GM12878 (cell line): ENCODE measurements around the gene NDUFS6. TPM values are rescaled to one million over a fixed set of nuclear protein-coding genes. Genes with fewer than 3 reads are reported as not detected.

Source experiments
- BACH1 ChIP-seq: fragments of 450-650 bp; IDR thresholded peaks from 2 replicates; pipeline ENCODE4 v1.6.1; 2017; ENCODE audit warnings: mild to moderate bottlenecking, borderline replicate concordance
- BHLHE40 ChIP-seq, 2 experiments: fragments of 450-650 bp in 1 of 2; IDR thresholded peaks; 2 replicates each; pipeline ENCODE4 v1.6.1; 2011 to 2017; ENCODE audit warnings: low read depth in 2 of 2, borderline replicate concordance in 1 of 2, improper control_type of control experiment in 1 of 2, low read length in 1 of 2, mild to moderate bottlenecking in 1 of 2
- BMI1 ChIP-seq: fragments of 450-650 bp; IDR thresholded peaks from 2 replicates; pipeline ENCODE4 v1.6.1; 2016; ENCODE audit warnings: mild to moderate bottlenecking, moderate library complexity, borderline replicate concordance
- CBX3 ChIP-seq: fragments of 200-600 bp; sonication (generic); IDR thresholded peaks from 2 replicates; pipeline ENCODE4 v1.6.1; 2016; ENCODE audit warnings: low read depth, borderline replicate concordance
- EP300 ChIP-seq, 2 experiments: fragments of 150-350 bp in 1 of 2; IDR thresholded peaks; 2 replicates each; pipeline ENCODE4 v1.6.1; 2011 to 2012; ENCODE audit warnings: low read depth in 2 of 2, low read length in 2 of 2, borderline replicate concordance in 1 of 2, improper control_type of control experiment in 1 of 2, inconsistent platforms in 1 of 2; ENCODE audit not compliant: control insufficient read depth in 1 of 2
- JUND ChIP-seq: IDR thresholded peaks from 2 replicates; pipeline ENCODE4 v1.6.1; 2012; ENCODE audit warnings: low read depth, mild to moderate bottlenecking, low read length, improper control_type of control experiment, moderate library complexity
- NR2C2 ChIP-seq: IDR thresholded peaks from 2 replicates; pipeline ENCODE4 v1.6.1; 2011; ENCODE audit warnings: borderline replicate concordance, low read depth; ENCODE audit not compliant: control insufficient read depth, insufficient read length
- RBBP5 ChIP-seq: fragments of 200-600 bp; sonication (generic); conservative IDR thresholded peaks from 2 replicates; pipeline ENCODE4 v1.6.1; 2016
- SMAD1 ChIP-seq: fragments of 450-650 bp; IDR thresholded peaks from 2 replicates; pipeline ENCODE4 v1.6.1; 2018; ENCODE audit warnings: mild to moderate bottlenecking, low read depth; ENCODE audit not compliant: partially characterized antibody
- SMARCA5 ChIP-seq: fragments of 450-650 bp; IDR thresholded peaks from 2 replicates; pipeline ENCODE4 v1.6.1; 2017; ENCODE audit warnings: mild to moderate bottlenecking
- SUZ12 ChIP-seq: fragments of 200-600 bp; sonication (generic); IDR thresholded peaks from one replicate; pipeline ENCODE4 v1.6.1; 2018; ENCODE audit warnings: antibody characterized with exemption, mild to moderate bottlenecking; ENCODE audit not compliant: unreplicated experiment
- TBL1XR1 ChIP-seq: IDR thresholded peaks from 2 replicates; pipeline ENCODE4 v1.6.1; 2012; ENCODE audit warnings: low read depth, low read length, improper control_type of control experiment
- ZNF384 ChIP-seq: IDR thresholded peaks from 2 replicates; pipeline ENCODE4 v1.6.1; 2012; ENCODE audit warnings: low read depth, mild to moderate bottlenecking, low read length, improper control_type of control experiment, borderline replicate concordance
- polyA plus RNA-seq, 11 experiments: library from polyadenylated mRNA; depleted of rRNA in 4 of 11; unstranded in 6 of 11; stranded (reverse) in 5 of 11; fragments of >200 nt; fragmentation: Nextera tagmentation in 4 of 11; fragmentation: Illumina TruSeq in 1 of 11; extraction: Ambion mirVana in 4 of 11; extraction: Trizol in 1 of 11; gene quantifications; 1 replicate in 1 of 11; 2 replicates in 10 of 11; pipeline versions ENCODE4 v1.2.1 to v1.2.3, GENCODE V29; 2011 to 2016; ENCODE audit warnings: inconsistent platforms in 2 of 11, missing spikeins in 2 of 11, low read depth in 1 of 11
- total RNA-seq, 4 experiments: library from RNA; depleted of rRNA in 3 of 4; stranded (reverse); fragments of >200 nt in 3 of 4; fragmentation: Illumina TruSeq in 1 of 4; extraction: Trizol in 1 of 4; gene quantifications; 2 replicates each; pipeline versions ENCODE4 v1.2.1 to v1.2.3, GENCODE V29; 2013 to 2021
- TF ChIP-seq, protein P1 (sequence below): IDR thresholded peaks from 2 replicates; pipeline ENCODE4 v1.6.1; 2012; ENCODE audit warnings: improper control_type of control experiment, low read depth, low read length; ENCODE audit not compliant: insufficient replicate concordance
- TF ChIP-seq, protein P2 (sequence below): fragments of 150-350 bp; IDR thresholded peaks from 2 replicates; pipeline ENCODE4 v1.6.1; 2014; ENCODE audit warnings: mild to moderate bottlenecking, low read depth, low read length
- TF ChIP-seq, protein P3 (sequence below): IDR thresholded peaks from 2 replicates; pipeline ENCODE4 v1.6.1; 2012; ENCODE audit warnings: low read length, inconsistent platforms
- TF ChIP-seq, protein P4 (sequence below): fragments of 450-650 bp; IDR thresholded peaks from 2 replicates; pipeline ENCODE4 v1.6.1; 2016; ENCODE audit warnings: mild to moderate bottlenecking
- TF ChIP-seq, protein P5 (sequence below): IDR thresholded peaks from 2 replicates; pipeline ENCODE4 v1.6.1; 2012; ENCODE audit warnings: low read depth, low read length, improper control_type of control experiment

The NDUFS6 gene
- total and polyA plus RNA-seq, 10 of the 15 experiments (the other 5 are each of a cell fraction or from before 2014, with no cell fraction given): 20.7 to 213 (median 58.3) TPM

DNA sequence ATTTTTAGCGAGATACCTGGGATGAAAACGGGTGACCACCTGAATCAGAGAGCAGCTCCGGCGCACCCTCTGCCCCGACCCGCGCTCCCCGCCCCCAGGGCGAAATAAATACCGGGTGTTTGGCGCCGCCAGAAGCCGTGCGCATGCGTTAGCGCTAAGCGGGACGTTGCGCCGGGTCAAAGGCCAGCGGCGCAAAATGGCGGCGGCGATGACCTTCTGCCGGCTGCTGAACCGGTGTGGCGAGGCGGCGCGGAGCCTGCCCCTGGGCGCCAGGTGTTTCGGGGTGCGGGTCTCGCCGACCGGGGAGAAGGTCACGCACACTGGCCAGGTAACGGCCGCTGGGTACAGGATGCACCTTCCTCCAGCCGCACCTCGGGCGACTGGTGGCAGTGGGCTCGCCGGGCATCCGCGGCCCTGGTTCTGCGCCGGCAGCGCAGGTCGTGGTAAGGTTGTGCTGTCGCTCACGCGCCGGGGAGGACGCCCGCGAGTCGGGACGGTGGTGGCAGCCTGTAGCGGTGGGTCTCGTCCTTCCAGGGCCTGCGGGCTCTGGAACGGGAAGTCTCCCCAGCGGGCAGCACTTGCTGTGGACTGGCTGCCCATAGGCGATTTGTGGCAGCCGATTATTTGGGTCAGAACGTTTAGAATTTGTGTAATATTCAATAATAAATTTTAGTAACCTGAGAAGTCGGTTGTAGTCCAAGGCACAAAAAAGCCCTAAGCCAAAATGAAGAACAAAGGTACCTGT, at the start of gene NDUFS6 (continued):
- TF ChIP-seq, protein P1, sequence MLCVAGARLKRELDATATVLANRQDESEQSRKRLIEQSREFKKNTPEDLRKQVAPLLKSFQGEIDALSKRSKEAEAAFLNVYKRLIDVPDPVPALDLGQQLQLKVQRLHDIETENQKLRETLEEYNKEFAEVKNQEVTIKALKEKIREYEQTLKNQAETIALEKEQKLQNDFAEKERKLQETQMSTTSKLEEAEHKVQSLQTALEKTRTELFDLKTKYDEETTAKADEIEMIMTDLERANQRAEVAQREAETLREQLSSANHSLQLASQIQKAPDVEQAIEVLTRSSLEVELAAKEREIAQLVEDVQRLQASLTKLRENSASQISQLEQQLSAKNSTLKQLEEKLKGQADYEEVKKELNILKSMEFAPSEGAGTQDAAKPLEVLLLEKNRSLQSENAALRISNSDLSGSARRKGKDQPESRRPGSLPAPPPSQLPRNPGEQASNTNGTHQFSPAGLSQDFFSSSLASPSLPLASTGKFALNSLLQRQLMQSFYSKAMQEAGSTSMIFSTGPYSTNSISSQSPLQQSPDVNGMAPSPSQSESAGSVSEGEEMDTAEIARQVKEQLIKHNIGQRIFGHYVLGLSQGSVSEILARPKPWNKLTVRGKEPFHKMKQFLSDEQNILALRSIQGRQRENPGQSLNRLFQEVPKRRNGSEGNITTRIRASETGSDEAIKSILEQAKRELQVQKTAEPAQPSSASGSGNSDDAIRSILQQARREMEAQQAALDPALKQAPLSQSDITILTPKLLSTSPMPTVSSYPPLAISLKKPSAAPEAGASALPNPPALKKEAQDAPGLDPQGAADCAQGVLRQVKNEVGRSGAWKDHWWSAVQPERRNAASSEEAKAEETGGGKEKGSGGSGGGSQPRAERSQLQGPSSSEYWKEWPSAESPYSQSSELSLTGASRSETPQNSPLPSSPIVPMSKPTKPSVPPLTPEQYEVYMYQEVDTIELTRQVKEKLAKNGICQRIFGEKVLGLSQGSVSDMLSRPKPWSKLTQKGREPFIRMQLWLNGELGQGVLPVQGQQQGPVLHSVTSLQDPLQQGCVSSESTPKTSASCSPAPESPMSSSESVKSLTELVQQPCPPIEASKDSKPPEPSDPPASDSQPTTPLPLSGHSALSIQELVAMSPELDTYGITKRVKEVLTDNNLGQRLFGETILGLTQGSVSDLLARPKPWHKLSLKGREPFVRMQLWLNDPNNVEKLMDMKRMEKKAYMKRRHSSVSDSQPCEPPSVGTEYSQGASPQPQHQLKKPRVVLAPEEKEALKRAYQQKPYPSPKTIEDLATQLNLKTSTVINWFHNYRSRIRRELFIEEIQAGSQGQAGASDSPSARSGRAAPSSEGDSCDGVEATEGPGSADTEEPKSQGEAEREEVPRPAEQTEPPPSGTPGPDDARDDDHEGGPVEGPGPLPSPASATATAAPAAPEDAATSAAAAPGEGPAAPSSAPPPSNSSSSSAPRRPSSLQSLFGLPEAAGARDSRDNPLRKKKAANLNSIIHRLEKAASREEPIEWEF: no peak
- TF ChIP-seq EP300 (IDR thresholded peaks at IDR 0.05; ENCODE audit: borderline replicate concordance in 1 of 2, control insufficient read depth in 1 of 2, low read depth in 2 of 2, low read length in 2 of 2) (no peak), BMI1 (no peak), BACH1 (peak; percentile 62; the same call in 1 of the 2 replicates), SMARCA5 (peak; percentile 71), NR2C2 (peak; percentile 86), SMAD1 (no peak), SUZ12 (no peak), TBL1XR1 (no peak), CBX3 (no peak), ZNF384 (no peak), JUND (no peak), BHLHE40 (IDR thresholded peaks at IDR 0.05; ENCODE audit: borderline replicate concordance in 1 of 2, low read depth in 2 of 2, low read length in 1 of 2) (peak in 1 of 2 experiments; percentile 9; a peak in 1 of 4 replicates), RBBP5 (no peak)
- TF ChIP-seq, protein P2, sequence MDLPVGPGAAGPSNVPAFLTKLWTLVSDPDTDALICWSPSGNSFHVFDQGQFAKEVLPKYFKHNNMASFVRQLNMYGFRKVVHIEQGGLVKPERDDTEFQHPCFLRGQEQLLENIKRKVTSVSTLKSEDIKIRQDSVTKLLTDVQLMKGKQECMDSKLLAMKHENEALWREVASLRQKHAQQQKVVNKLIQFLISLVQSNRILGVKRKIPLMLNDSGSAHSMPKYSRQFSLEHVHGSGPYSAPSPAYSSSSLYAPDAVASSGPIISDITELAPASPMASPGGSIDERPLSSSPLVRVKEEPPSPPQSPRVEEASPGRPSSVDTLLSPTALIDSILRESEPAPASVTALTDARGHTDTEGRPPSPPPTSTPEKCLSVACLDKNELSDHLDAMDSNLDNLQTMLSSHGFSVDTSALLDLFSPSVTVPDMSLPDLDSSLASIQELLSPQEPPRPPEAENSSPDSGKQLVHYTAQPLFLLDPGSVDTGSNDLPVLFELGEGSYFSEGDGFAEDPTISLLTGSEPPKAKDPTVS: no peak
- TF ChIP-seq, protein P3, sequence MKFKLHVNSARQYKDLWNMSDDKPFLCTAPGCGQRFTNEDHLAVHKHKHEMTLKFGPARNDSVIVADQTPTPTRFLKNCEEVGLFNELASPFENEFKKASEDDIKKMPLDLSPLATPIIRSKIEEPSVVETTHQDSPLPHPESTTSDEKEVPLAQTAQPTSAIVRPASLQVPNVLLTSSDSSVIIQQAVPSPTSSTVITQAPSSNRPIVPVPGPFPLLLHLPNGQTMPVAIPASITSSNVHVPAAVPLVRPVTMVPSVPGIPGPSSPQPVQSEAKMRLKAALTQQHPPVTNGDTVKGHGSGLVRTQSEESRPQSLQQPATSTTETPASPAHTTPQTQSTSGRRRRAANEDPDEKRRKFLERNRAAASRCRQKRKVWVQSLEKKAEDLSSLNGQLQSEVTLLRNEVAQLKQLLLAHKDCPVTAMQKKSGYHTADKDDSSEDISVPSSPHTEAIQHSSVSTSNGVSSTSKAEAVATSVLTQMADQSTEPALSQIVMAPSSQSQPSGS: no peak
- TF ChIP-seq, protein P4, sequence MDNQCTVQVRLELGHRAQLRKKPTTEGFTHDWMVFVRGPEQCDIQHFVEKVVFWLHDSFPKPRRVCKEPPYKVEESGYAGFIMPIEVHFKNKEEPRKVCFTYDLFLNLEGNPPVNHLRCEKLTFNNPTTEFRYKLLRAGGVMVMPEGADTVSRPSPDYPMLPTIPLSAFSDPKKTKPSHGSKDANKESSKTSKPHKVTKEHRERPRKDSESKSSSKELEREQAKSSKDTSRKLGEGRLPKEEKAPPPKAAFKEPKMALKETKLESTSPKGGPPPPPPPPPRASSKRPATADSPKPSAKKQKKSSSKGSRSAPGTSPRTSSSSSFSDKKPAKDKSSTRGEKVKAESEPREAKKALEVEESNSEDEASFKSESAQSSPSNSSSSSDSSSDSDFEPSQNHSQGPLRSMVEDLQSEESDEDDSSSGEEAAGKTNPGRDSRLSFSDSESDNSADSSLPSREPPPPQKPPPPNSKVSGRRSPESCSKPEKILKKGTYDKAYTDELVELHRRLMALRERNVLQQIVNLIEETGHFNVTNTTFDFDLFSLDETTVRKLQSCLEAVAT: no peak
- TF ChIP-seq, protein P5, sequence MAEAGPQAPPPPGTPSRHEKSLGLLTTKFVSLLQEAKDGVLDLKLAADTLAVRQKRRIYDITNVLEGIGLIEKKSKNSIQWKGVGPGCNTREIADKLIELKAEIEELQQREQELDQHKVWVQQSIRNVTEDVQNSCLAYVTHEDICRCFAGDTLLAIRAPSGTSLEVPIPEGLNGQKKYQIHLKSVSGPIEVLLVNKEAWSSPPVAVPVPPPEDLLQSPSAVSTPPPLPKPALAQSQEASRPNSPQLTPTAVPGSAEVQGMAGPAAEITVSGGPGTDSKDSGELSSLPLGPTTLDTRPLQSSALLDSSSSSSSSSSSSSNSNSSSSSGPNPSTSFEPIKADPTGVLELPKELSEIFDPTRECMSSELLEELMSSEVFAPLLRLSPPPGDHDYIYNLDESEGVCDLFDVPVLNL: no peak
